Cardiac septum (tissue), 1 donor: ENCODE results near the gene ANKRD33B. TPM values are rescaled to one million over a fixed set of nuclear protein-coding genes. Genes with fewer than 3 reads are reported as not detected.
"Not testable (repeated sequence)": the region's sequence is repeated elsewhere in the genome, so short reads cannot be mapped to it uniquely, and the experiment has no call there.

ENCODE experiments used
- DNase-seq: peaks from one replicate; pipeline ENCODE4 v3.0.0-alpha.2; 2020; ENCODE audit warnings: low spot score
- intact Hi-C: fragments of 100-400 bp; cut with DNase I; formaldehyde crosslinking; loops from one replicate; pipeline ENCODE4 v1.14.0; 2022
- total RNA-seq: library from RNA; stranded (reverse); fragmentation: NEBNext Ultra II Directional; extraction: Animal tissue kit (Norgen Biotek cat#: 25700); gene quantifications from one replicate; pipeline ENCODE4 v1.2.1, GENCODE V29; 2021
- donor health status: DM: no; HTN: no; CAD: no.

ANKRD33B gene
- total RNA-seq, 1 donor from 2014 or later, result 15.2 TPM

GRCh38 chr5:10536511-10536910, 27.4 kb upstream of the ANKRD33B start:
- DNase-seq, result no peak
- intact Hi-C loops, result no loop called here

GRCh38 chr5:10536931-10537579, 26.8 kb upstream of the ANKRD33B start:
- intact Hi-C loops, result no loop called here
- DNase-seq, result no peak

DNA sequence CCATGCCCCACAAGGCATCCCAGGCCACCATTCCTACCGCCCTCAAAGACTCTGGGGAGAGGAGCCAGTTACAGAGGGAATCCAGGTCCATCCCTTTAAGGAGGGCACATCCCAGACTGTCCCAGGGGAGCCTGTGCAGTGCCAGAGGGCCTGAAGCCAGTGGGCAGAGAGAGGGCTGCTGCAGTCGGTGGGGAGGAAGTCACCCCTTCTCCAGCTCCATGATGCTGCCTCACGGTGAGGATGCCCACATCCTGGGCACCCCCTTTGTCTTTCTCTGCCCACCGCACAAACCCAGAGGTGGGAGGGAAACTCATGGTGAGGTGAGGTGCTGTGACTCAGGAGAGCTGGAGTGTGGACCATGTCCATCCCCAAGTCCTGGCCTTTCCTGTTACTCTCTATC, 26.2 kb upstream of the ANKRD33B start:
- intact Hi-C loops, result no loop called here
- no peak for DNase-seq

DNA sequence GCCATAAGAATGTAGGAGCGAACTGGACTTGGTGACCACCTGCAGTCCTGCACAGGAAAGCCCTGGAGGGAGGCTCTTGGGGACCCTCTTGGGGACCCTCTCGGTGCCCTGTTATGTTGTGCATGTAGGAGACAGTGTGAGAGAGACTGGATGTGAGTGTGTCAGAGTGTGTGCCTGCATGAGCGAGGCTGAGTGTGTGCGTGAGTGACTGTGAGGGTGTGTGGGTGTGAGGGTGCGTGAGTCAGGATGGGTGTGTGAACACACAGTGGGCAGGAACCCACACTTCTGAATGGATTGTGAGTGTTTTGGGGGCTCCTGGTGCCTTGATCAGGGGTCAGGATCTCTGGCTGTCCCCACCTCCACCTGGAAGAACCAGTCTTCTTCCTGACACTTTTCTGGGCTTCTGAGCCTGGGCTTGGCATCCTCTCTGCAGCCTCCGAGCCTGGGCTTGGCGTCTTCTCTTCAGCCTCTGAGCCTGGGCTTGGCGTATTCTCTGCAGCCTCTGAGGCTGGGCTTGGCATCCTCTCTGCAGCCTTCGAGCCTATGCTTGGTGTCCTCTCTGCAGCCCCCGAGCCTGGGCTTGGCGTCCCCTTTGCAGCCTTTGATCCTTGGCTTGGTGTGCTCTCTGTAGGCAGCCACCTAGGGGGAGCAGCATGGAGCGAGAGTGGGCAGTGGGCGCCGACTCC, 25.6 kb upstream of the ANKRD33B start:
- intact Hi-C loops, result no loop called here
- DNase-seq, result no peak

GRCh38 chr5:10538789-10539686, 24.8 kb upstream of the ANKRD33B start:
- intact Hi-C loops, result no loop called here
- DNase-seq, result no peak

GRCh38 chr5:10539687-10539998, 24.2 kb upstream of the ANKRD33B start:
- DNase-seq, result no peak
- intact Hi-C loops, result no loop called here

DNA sequence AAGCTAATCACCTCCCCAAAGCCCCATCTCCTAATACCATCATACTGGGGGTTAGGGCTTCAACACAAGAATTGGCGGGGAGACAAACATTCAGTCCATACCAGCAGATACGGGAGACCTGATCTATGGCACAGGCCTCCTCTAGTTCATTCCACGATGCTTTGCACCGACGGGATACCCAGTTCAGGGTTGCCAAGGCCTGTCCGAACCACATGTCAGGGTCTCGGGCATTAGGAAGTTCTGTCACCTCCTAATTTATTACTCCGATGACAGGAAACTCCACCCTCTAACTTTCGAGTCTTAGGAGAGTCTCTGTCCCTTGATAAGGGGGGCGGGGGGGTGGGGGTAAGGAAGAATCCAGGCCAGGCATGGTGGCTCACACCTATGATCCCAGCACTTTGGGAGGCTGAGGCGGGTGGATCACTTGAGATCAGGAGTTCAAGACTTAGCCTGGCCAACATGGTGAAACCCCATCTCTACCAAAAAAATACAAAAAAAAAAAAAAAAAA, 23.8 kb upstream of the ANKRD33B start:
- peak; percentile 9 for DNase-seq
- intact Hi-C loops, result no loop called here

DNA sequence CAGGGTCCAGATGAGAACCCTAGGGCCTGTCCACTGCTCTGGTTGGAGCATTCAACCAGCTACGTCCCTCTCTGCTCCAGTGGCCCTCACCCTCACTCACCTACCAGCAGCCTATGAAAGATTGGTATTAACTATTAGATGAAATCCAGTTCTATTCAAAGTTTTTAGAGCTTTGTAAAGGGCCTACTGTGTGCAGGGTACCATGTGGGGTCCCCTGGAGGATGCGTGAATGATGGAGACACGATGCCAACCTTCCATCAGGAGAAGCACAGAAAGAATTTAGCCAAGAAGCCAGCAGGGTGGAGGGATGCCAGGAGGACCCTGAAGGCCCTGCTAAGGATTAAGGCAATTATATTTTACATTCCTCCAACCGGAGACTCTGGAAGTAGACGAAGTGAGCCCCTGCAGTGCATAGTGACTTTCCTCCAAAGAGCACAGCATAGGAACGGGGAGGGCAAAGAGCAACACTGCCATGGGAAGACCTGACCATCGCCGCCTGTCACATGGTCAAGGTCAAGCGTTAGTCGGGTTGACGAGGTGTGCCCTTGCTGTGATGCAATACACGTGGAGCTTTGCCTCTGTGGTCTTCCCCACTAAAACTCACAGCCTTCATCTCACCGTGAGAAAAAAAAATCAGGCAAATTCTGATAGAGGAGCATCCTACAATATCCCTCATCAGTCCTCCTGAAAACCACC, 22.8 kb upstream of the ANKRD33B start:
- intact Hi-C loops, result no loop called here
- peak; percentile 33 for DNase-seq

DNA sequence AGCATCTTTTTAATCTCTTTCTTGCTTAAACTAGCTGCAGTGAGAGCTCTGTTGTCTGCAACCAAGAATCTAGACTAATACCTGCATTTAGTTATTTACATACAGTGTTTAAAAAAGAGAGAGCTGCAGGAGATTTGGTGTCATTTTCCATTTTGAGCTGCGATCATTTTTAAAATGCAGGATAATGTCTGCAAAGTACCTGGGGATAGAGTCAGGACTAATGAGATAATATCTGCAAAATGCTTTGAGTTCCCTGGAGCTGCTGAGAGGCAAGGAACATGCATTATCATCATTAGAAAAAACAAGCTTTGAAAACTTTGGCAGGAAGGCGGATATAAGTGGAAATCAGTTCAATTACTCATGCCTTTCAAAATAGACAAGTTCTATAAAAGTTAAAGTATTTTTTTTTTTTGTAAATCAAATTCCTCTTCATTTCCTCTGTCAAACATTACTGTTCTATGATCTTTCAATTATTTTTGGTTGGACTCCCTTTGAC, 21.8 kb upstream of the ANKRD33B start:
- intact Hi-C loops, result no loop called here
- no peak for DNase-seq

- intact Hi-C loops, result no loop called here
- DNase-seq, result peak; percentile 46
Measured at GRCh38 chr5:10543585-10544040, 20.3 kb upstream of the ANKRD33B start.

GRCh38 chr5:10545084-10545483, 18.8 kb upstream of the ANKRD33B start:
- peak; percentile 29 for DNase-seq
- intact Hi-C loops, result no loop called here

DNA sequence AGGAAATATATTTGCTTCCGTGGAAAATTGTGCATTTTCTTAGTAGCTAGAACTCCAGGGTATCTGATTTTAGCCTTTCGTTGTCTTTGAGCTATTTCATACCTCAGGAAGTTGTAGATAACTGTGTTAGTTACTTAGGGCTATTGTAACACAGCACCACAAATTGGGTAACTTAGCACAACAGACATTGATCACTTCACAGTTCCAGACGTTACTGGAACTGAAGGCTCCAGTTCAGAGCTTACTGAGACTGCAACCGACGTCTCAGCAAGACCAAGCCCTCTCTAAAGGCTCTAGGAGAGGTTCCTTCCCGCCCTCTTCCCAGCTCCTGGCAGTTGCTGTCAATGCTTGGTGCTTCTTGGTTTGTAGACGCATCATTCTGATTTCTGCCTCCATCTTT, 17.7 kb upstream of the ANKRD33B start:
- intact Hi-C loops, result no loop called here
- peak; percentile 3 for DNase-seq

DNA sequence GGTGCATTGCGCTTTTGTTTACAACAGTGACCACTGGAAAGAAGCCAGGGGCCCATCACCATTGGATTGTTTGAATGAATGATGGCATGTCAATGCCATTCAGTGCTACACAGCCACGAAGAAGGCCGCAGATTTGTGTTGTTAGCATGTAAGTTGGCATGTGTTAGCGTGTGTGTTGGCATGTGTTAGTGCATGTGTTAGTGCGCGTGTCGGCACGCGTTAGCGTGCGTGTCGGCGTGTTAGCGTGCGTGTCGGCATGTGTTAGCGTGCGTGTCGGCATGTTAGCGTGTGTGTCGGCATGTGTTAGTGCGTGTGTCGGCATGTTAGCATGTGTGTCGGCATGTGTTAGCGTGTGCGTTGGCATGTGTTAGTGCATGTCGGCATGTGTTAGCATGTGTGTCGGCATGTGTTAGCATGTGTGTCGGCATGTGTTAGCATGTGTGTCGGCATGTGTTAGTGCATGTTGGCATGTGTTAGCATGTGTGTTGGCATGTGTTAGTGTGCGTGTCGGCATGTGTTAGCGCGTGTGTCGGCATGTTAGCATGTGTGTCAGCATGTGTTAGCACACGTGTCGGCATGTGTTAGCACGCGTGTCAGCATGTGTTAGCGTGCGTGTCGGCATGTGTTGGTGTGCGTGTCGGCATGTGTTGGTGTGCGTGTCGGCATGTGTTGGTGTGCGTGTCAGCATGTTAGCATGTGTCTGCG, 15.3 kb upstream of the ANKRD33B start:
- peak; percentile 38 for DNase-seq
- intact Hi-C loops, result no loop called here

GRCh38 chr5:10549123-10549514, 14.8 kb upstream of the ANKRD33B start:
- intact Hi-C loops, result not testable (repeated sequence)
- peak; percentile 19 for DNase-seq

DNA sequence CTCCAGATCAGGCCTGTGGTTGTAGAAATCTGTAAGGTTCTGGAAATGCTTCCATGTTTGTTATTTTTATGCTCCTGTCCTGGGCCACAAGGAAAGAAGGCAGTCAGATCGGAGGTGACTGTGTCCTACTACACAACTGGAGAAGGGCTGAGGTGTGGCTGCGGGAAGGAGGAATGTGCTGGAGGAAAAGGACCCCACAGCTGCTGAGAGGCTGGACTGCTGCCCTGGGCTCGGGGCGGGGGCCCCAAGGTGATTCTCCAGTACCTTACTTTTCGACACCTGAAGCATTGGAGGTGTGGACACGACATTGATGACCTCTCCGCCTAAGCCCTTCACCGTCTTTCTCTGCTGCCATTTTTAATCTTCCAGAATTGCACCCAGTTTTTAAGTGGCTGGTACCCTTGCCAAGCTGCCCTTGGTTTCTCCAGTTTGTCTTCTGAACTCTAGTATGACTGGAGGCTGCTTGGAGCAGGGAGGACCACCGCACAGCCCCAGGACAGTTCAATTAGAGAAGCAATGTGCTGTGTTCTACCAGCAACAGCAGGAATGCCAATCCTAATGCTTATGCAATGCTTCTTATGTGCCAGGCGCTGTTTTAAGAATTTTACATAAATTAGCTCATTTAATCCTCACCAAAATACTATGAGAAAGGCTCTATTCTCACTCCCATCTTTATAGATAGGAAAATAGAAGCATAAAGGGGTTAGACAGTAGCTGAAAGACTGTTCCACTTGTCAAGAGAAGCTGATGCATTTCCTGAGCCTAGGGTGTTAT, 13.5 kb upstream of the ANKRD33B start:
- DNase-seq, result peak; percentile 46
- intact Hi-C loops, result loop anchor here (5.0 kb wide), 1 partner anchor 58 kb away; no protein-coding TSS in a partner anchor

- DNase-seq, result no peak
- intact Hi-C loops, result loop anchor here (5.0 kb wide), 1 partner anchor 59 kb away; no protein-coding TSS in a partner anchor
Measured at GRCh38 chr5:10551782-10552138, 12.1 kb upstream of the ANKRD33B start.

DNA sequence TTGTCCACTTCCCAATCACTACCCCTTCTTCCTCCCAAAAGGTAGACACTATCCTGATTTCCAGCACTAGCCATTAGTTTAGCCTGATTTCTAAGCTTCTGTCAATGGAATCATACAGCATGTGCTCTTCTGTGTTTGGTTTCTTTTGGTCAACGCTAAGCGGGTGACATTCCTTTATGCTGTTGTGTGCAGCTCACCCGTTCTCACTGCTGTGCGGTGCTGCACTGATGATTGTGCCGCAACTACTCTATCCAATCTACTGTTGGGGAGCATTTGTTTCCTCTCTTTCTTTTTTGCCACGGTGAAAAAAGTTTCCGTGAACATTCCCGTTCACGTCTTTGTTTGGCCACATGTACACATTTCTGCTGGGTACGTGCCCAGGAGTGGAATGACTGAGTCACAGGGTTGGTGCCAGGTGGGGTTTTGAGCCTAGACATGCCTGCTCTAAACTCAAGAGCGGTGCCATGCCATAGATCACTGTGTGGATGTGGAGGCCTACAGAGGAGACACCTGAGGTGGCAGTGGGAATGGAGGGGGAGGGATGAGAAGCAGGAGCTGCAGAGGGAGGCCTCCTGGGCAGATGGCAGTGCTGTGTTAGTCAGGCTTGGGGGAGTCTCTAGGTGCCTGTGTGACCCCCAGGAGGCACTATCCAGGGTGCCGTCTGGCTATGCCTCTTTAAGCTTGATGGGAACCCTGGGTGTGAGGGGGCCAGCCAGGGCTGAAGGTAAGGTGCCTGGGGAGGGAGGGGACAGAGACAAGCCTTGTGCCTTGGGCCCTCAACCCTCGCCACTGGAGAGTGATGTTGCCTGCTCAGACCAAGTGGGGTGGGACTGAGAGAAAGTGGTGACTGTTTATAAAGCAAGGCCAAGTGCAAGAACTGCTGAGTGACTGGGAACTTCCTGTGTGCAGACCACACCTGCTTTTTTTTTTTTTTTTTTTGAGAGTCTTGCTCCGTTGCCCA, 11.4 kb upstream of the ANKRD33B start:
- intact Hi-C loops, result loop anchor here (5.0 kb wide), 1 partner anchor 60 kb away; no protein-coding TSS in a partner anchor
- peak; percentile 74 for DNase-seq
